ENCODE results near the gene CIC.

- TF ChIP-seq EZH2 (IDR thresholded peaks at IDR 0.05) (no peak), POLR2AphosphoS5 (IDR thresholded peaks at IDR 0.05; ENCODE audit: borderline replicate concordance, low read depth, low read length) (no peak), FOXP2 (optimal IDR thresholded peaks at IDR 0.05; ENCODE audit: control extremely low read depth, extremely low read length, insufficient read depth) (no peak)
Observed at GRCh38 chr19:42234364-42234763, 34.7 kb upstream of the CIC start.
